ENCODE measurements around the gene SERPINI1. TPM values are rescaled to one million over a fixed set of nuclear protein-coding genes. Genes with fewer than 3 reads are reported as not detected.

The SERPINI1 gene
- total and polyA plus RNA-seq, 12 donors, result 4.5 to 17.1 (median 10.1) TPM

DNA sequence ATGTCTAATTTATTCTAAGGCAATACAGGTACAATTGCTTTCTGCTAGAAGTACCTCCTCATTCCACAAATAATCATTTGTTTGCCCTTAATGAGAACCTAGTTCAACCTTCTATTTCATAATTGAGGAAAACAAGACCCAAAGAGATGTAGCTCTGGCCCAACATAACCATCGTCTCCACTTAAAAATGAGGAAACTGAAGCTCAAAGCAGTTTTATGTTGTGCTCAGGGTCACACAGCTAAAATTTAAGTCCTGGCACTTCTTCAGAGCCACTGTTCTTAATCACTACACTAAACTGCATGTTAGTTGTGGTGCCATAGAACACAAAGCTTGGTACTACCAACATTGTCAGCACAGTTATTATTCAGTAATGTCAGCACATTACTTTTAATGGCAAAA is 108.0 kb downstream of the SERPINI1 start:
- no peak overlapping the region for H3K4me3 ChIP-seq
- no peaks in the 10 kb centered on the region for H3K36me3 ChIP-seq
- WGBS, 2 donors, result 81 to 84% methylated on average over 1 of the region's 1 CpG
- no peak for ATAC-seq
- intact Hi-C loops (cut with DNase I), result no loop called here
- peaks cover 0 to 20% (median 4%) of the 10 kb centered on the region in 9 donors for H3K4me1 ChIP-seq
- H3K27me3 ChIP-seq, result no peaks in the 10 kb centered on the region
- H3K9me3 ChIP-seq, result no peaks in the 10 kb centered on the region
- TF ChIP-seq, protein P1, sequence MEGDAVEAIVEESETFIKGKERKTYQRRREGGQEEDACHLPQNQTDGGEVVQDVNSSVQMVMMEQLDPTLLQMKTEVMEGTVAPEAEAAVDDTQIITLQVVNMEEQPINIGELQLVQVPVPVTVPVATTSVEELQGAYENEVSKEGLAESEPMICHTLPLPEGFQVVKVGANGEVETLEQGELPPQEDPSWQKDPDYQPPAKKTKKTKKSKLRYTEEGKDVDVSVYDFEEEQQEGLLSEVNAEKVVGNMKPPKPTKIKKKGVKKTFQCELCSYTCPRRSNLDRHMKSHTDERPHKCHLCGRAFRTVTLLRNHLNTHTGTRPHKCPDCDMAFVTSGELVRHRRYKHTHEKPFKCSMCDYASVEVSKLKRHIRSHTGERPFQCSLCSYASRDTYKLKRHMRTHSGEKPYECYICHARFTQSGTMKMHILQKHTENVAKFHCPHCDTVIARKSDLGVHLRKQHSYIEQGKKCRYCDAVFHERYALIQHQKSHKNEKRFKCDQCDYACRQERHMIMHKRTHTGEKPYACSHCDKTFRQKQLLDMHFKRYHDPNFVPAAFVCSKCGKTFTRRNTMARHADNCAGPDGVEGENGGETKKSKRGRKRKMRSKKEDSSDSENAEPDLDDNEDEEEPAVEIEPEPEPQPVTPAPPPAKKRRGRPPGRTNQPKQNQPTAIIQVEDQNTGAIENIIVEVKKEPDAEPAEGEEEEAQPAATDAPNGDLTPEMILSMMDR (IDR thresholded peaks at IDR 0.05), result no peak
- H3K27ac ChIP-seq, result no peak overlapping the region
- no peak for DNase-seq

DNA sequence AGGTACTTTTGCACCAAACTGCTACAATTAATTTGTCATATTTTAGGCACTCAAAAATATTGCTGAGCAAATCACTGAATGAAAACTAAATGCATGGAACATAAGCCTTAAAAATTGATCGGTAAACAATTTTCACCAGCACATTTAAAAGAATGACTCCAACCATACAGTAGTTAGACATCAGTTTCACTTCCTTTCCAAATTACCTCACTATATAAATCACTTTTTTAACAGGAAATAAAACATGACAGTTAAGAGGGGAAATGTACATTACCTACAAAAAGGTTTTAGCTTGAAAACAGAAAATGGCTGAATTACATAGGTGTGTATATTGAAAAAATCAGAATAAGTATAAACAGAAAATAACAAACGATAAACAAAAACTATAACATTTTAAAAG is 108.4 kb downstream of the SERPINI1 start:
- ATAC-seq (no peak), DNase-seq (no peak)
- Histone ChIP-seq H3K27me3 (no peaks in the 10 kb centered on the region), H3K27ac (no peak overlapping the region), H3K4me3 (no peak overlapping the region), H3K4me1 (peaks cover 0 to 18% (median 4%) of the 10 kb centered on the region in 9 donors), H3K9me3 (no peaks in the 10 kb centered on the region), H3K36me3 (no peaks in the 10 kb centered on the region)
- TF ChIP-seq, protein P1 (IDR thresholded peaks at IDR 0.05), result no peak
- intact Hi-C loops (cut with DNase I), result no loop called here
- 88 to 90% methylated on average over 2 of the region's 2 CpGs for WGBS, 2 donors

DNA sequence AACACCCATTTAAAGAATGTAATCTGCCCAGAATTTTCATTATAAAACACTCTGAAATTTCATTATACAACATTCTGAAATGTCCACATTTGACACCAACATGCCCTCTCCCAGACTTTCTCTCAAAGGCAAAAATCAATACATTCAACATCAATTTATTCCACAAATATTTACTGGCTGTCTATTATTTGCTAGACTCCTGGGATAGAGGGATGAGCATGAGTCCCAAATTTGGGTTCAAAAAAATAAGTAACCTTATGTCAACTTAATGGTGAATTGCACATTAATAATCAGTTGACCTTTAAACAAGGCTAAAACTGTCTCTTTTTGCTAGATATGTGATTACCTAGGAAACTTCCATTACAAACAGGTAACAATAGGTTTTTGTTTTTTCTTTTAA is 109.0 kb downstream of the SERPINI1 start:
- no peaks in the 10 kb centered on the region for H3K36me3 ChIP-seq
- no peak overlapping the region for H3K4me3 ChIP-seq
- TF ChIP-seq, protein P1 (IDR thresholded peaks at IDR 0.05), result no peak
- no peaks in the 10 kb centered on the region for H3K9me3 ChIP-seq
- no peak overlapping the region for H3K27ac ChIP-seq
- DNase-seq (no peak), ATAC-seq (no peak)
- intact Hi-C loops (cut with DNase I), result no loop called here
- peaks cover 0 to 11% (median 4%) of the 10 kb centered on the region in 9 donors for H3K4me1 ChIP-seq
- no peaks in the 10 kb centered on the region for H3K27me3 ChIP-seq

DNA sequence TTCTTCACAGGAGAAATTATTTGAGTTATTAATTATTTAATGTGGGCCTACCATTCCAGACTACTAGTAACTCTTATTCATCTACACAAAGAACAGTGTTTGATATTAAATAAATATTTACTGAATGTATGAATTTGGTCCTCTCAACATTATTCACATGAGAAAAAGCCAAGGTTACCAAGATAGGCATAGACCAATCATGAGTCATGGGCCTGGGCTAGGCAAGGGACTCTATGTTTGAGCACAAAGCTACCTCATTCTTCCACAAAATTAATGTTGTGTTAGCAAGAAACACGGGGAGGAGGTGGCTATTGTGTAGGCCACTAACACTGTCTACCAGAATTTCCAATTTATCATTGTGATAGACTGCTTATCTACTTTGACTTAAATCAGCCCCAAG is 115.7 kb downstream of the SERPINI1 start:
- ATAC-seq (no peak), DNase-seq (no peak)
- no peak overlapping the region for H3K27ac ChIP-seq
- TF ChIP-seq, protein P1 (IDR thresholded peaks at IDR 0.05), result no peak
- no peaks in the 10 kb centered on the region for H3K36me3 ChIP-seq
- H3K4me1 ChIP-seq, result peaks cover 0 to 20% (median 0%) of the 10 kb centered on the region in 9 donors
- H3K4me3 ChIP-seq, result no peak overlapping the region
- 63 to 68% methylated on average over 1 of the region's 1 CpG for WGBS, 2 donors
- intact Hi-C loops (cut with DNase I), result no loop called here
- no peaks in the 10 kb centered on the region for H3K27me3 ChIP-seq
- no peaks in the 10 kb centered on the region for H3K9me3 ChIP-seq

All from heart right ventricle (tissue), 16 donors.